AG20443 (cell line): ENCODE results near the gene ZMAT5.

Experiments
- DNase-seq: peaks from one replicate; pipeline ENCODE4 v3.0.0; 2012; ENCODE audit warnings: low spot score, mixed read lengths

The ZMAT5 gene

DNA sequence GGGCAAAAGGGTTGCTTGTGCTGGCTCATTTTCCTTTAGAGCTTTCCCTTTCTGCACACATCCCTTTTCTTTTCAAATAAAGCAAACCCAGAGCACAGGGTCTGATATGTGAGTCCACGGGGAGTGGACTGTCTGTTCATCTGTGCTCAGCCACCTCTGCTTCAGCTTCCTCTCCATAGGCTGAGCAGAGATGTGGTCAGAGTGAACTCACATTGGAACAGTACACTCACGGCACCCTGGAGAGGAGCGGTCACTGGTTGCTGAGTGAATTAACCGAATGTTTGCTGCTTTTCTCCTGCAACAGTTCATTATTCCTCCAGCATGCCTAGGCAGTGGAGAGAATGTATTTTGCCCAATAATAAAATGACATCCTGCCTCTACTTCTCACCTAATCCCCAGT, 83.3 kb downstream of the ZMAT5 start:
- no peak for DNase-seq
